Immature natural killer cell (primary cell): ENCODE results near the gene DLG2. TPM values are rescaled to one million over a fixed set of nuclear protein-coding genes. Genes with fewer than 3 reads are reported as not detected.
A peak's percentile ranks its signal among the peaks of the same experiment; 100 is the strongest.
"Not testable (repeated sequence)": the region's sequence is repeated elsewhere in the genome, so short reads cannot be mapped to it uniquely, and the experiment has no call there.

Experiments used
- DNase-seq, 3 donors: peaks; one replicate each; pipeline ENCODE4 v3.0.0; 2022; ENCODE audit warnings: mixed read lengths in 1 of 3
- H3K27ac Mint-ChIP-seq, 6 donors: one replicate each; pipeline ENCODE4 v1.8.0; 2020; ENCODE audit warnings: mixed read lengths in 6 of 6, mild to moderate bottlenecking in 5 of 6, inconsistent platforms in 4 of 6, moderate library complexity in 3 of 6
- H3K27me3 Mint-ChIP-seq, 3 donors: one replicate each; pipeline ENCODE4 v1.8.0; 2020 to 2021; ENCODE audit warnings: low read depth in 3 of 3, mild to moderate bottlenecking in 3 of 3, mixed read lengths in 3 of 3, moderate library complexity in 3 of 3, inconsistent platforms in 1 of 3
- H3K36me3 Mint-ChIP-seq, 3 donors: one replicate each; pipeline ENCODE4 v1.8.0; 2020; ENCODE audit warnings: mixed read lengths in 3 of 3, inconsistent platforms in 2 of 3, mild to moderate bottlenecking in 2 of 3
- H3K4me1 Mint-ChIP-seq, 2 donors: one replicate each; pipeline ENCODE4 v1.8.0; 2020; ENCODE audit warnings: inconsistent platforms in 2 of 2, mild to moderate bottlenecking in 2 of 2, mixed read lengths in 2 of 2, moderate library complexity in 1 of 2
- H3K4me3 Mint-ChIP-seq, 5 donors: one replicate each; pipeline ENCODE4 v1.8.0; 2020; ENCODE audit warnings: mild to moderate bottlenecking in 5 of 5, mixed read lengths in 5 of 5, inconsistent platforms in 3 of 5, moderate library complexity in 3 of 5
- H3K9me3 Mint-ChIP-seq, 6 donors: one replicate each; pipeline ENCODE4 v1.8.0; 2020; ENCODE audit warnings: mild to moderate bottlenecking in 6 of 6, mixed read lengths in 6 of 6, inconsistent platforms in 4 of 6, moderate library complexity in 3 of 6
- polyA plus RNA-seq, 3 donors: library from polyadenylated mRNA; unstranded; fragments of 300-500 nt; fragmentation: Illumina TruSeq; gene quantifications; one replicate each; pipeline ENCODE4 v1.2.3, GENCODE V29; 2021

Gene DLG2
- polyA plus RNA-seq: 1 to 10 TPM in 2 of 3 donors, under 1 TPM in 1; 0.57 to 1.9 (median 1.2) TPM

- Mint-ChIP-seq H3K9me3 (no peaks in the 10 kb centered on the region), H3K27ac (peak within 1 kb of the TSS; percentile 94 to 98 (median 96)), H3K4me3 (peak within 1 kb of the TSS; percentile 94 to 99 (median 97)), H3K36me3 (no peaks in the 10 kb centered on the region), H3K4me1 (peaks cover 40 to 41% of the 10 kb centered on the region in 2 donors), H3K27me3 (peaks cover 0 to 10% (median 8%) of the 10 kb centered on the region in 3 donors)
- peak in 1 of 3 donors; percentile 5 for DNase-seq
These were observed at the start of gene DLG2 for GRCh38 chr11:85627332-85627997. Gene DLG2, minus strand, starts transcription at chr11:85627344.

- Mint-ChIP-seq H3K27me3 (peaks cover 0 to 2% (median 2%) of the 10 kb centered on the region in 3 donors), H3K4me3 (no peak overlapping the region), H3K9me3 (no peaks in the 10 kb centered on the region), H3K36me3 (no peaks in the 10 kb centered on the region), H3K4me1 (no peaks in the 10 kb centered on the region), H3K27ac (no peak overlapping the region)
- no peak for DNase-seq
These were observed 46.2 kb upstream of the DLG2 start for GRCh38 chr11:85673393-85673792.

GRCh38 chr11:85672105-85672902 is 45.2 kb upstream of the DLG2 start:
- Mint-ChIP-seq H3K27ac (no peak overlapping the region), H3K27me3 (peaks cover 0 to 2% (median 0%) of the 10 kb centered on the region in 3 donors), H3K36me3 (no peaks in the 10 kb centered on the region), H3K9me3 (no peaks in the 10 kb centered on the region), H3K4me1 (no peaks in the 10 kb centered on the region), H3K4me3 (no peak overlapping the region)
- no peak for DNase-seq

- not testable (repeated sequence) for H3K27ac Mint-ChIP-seq, H3K27me3 Mint-ChIP-seq, H3K4me1 Mint-ChIP-seq
These were observed 44.0 kb upstream of the DLG2 start for GRCh38 chr11:85670949-85671663.

DNA sequence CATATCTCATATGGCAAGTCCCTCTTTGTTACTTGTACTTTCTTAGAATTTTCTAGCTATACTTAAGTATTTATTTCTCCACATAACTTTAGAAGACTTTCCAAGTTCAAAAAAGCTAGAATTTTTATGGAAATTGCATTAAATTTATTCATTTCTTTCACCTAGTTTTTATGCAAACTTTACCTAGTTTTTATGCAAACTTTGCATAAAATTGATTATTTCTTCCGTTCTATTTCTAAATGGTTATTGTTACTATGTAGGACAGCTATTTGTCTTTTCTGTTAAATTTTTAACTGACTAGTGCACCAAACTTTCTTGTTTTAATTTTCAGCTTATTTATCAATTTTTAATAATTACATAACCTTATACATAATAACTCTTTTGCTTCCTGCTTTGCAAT is 41.0 kb upstream of the DLG2 start:
- Mint-ChIP-seq H3K27me3 (peaks cover 13 to 19% (median 14%) of the 10 kb centered on the region in 3 donors), H3K4me1 (peaks cover 21 to 26% of the 10 kb centered on the region in 2 donors), H3K9me3 (no peaks in the 10 kb centered on the region), H3K27ac (no peak overlapping the region), H3K4me3 (no peak overlapping the region), H3K36me3 (no peaks in the 10 kb centered on the region)
- no peak for DNase-seq

More at GRCh38 chr11:85670949-85671663, 44.0 kb upstream of the DLG2 start:
- H3K9me3 Mint-ChIP-seq, H3K36me3 Mint-ChIP-seq, DNase-seq, H3K4me3 Mint-ChIP-seq: not testable (repeated sequence)

- peak overlapping the region in 1 of 5 donors; percentile 35 for H3K4me3 Mint-ChIP-seq
- H3K4me1 Mint-ChIP-seq: peaks cover 32 to 41% of the 10 kb centered on the region in 2 donors
- no peak for DNase-seq
- no peaks in the 10 kb centered on the region for H3K9me3 Mint-ChIP-seq
- peak overlapping the region in 1 of 6 donors; percentile 96 for H3K27ac Mint-ChIP-seq
- peaks cover 13 to 22% (median 14%) of the 10 kb centered on the region in 3 donors for H3K27me3 Mint-ChIP-seq
- no peaks in the 10 kb centered on the region for H3K36me3 Mint-ChIP-seq
These were observed 39.5 kb upstream of the DLG2 start for GRCh38 chr11:85666687-85667086.

DNA sequence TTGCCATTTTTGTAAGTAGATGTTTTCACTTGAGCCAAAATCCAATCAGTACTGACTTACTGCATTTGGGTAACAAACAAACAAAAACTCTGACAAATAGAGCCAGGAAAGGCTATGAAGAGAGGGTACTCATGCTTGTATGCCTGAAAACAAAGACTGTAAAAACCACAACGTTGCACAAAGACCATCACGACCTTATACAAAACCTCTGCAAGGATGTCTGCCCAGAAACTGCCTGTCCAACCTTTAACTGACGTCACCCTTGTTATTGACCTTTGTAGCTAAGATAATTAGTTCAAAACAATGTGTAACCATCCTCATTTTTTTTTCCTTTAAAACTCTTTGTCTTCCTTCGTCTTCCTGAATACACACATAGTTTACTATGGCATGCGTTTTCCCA is 38.6 kb upstream of the DLG2 start:
- DNase-seq: peak in 2 of 3 donors; percentile 12 to 29
- H3K27ac Mint-ChIP-seq: peak overlapping the region; percentile 96 to 100 (median 100)

DNA sequence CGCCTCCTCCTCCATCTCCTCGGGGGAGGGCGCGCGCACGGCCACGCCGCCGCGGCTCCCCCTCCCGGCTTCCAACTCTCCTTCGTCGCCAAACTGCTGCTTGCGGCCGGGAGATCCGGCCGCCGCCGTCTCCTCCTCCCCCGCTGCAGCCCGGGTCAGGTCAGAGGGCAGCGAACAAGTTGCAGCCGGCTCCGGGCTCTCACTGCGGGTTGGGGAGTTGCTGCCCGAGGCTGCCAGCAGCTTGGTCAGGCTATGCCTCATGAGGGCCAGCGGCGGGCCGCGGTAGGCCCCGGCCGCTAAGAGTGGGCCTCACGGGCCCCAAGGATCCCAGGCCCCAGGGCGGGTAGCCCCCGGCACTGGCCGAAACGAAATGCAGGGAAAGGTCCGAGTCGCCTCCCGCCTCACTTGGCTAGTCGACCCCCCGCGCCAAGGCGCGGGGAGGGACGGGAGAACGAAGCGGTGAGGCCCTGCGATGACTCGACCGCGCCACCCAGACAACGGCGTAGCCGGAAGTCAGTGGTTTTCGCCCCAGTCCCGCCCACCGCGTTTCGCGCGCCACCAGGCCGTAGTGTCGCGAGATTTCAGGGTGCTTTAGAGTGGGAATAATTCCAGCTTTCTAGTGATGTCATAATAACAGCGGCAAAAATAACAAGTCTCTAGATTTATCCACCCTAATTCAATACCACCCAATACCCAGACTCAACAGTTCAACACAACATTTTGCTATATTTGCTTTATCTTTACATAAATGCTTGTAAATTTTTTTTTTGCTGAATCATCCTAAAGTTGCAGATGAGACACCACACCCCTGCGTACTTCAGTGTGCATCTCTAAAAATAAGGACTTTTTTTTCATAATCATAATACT is 37.7 kb upstream of the DLG2 start, which contains the start of gene CREBZF:
CREBZF (minus strand) TSS at position 515 of the 867 bp plus-strand sequence; CDS start at position 261, 254 bp downstream.
- no peaks in the 10 kb centered on the region for H3K9me3 Mint-ChIP-seq
- H3K36me3 Mint-ChIP-seq: peaks cover 0 to 12% (median 6%) of the 10 kb centered on the region in 3 donors
- peak within 1 kb of the TSS; percentile 96 to 100 (median 99) for H3K4me3 Mint-ChIP-seq
- H3K27ac Mint-ChIP-seq: peak within 1 kb of the TSS; percentile 96 to 100 (median 100)
- peaks cover 13 to 22% (median 13%) of the 10 kb centered on the region in 3 donors for H3K27me3 Mint-ChIP-seq
- H3K4me1 Mint-ChIP-seq: peaks cover 49 to 59% of the 10 kb centered on the region in 2 donors
- DNase-seq: peak; percentile 95 to 96 (median 96)

More for the DNA sequence above, 38.6 kb upstream of the DLG2 start:
- H3K27me3 Mint-ChIP-seq: peaks cover 13 to 22% (median 13%) of the 10 kb centered on the region in 3 donors
- peaks cover 0 to 3% (median 0%) of the 10 kb centered on the region in 3 donors for H3K36me3 Mint-ChIP-seq
- H3K4me3 Mint-ChIP-seq: peak overlapping the region; percentile 61 to 100 (median 96)
- peaks cover 40 to 50% of the 10 kb centered on the region in 2 donors for H3K4me1 Mint-ChIP-seq
- H3K9me3 Mint-ChIP-seq: no peaks in the 10 kb centered on the region

- Mint-ChIP-seq H3K4me1 (peaks cover 54 to 68% of the 10 kb centered on the region in 2 donors), H3K4me3 (peak overlapping the region; percentile 96 to 100 (median 99)), H3K9me3 (no peaks in the 10 kb centered on the region), H3K36me3 (peaks cover 0 to 17% (median 8%) of the 10 kb centered on the region in 3 donors), H3K27me3 (peaks cover 13 to 22% (median 13%) of the 10 kb centered on the region in 3 donors), H3K27ac (peak overlapping the region; percentile 96 to 100 (median 100))
- peak; percentile 88 to 89 (median 88) for DNase-seq
These were observed 36.8 kb upstream of the DLG2 start for GRCh38 chr11:85663753-85664614.

GRCh38 chr11:85663080-85663752 is 36.1 kb upstream of the DLG2 start:
- Mint-ChIP-seq H3K36me3 (peaks cover 0 to 21% (median 8%) of the 10 kb centered on the region in 3 donors), H3K9me3 (no peaks in the 10 kb centered on the region), H3K4me3 (peak overlapping the region; percentile 96 to 100 (median 99)), H3K27me3 (peaks cover 13 to 22% (median 13%) of the 10 kb centered on the region in 3 donors), H3K27ac (peak overlapping the region; percentile 96 to 100 (median 100)), H3K4me1 (peaks cover 58 to 75% of the 10 kb centered on the region in 2 donors)
- peak in 1 of 3 donors; percentile 26 for DNase-seq

- Mint-ChIP-seq H3K4me3 (peak overlapping the region; percentile 71 to 100 (median 97)), H3K27ac (peak overlapping the region in 1 of 6 donors; percentile 48), H3K4me1 (peaks cover 58 to 81% of the 10 kb centered on the region in 2 donors), H3K9me3 (no peaks in the 10 kb centered on the region), H3K27me3 (peaks cover 13 to 20% (median 13%) of the 10 kb centered on the region in 3 donors), H3K36me3 (peaks cover 0 to 23% (median 8%) of the 10 kb centered on the region in 3 donors)
- no peak for DNase-seq
These were observed 35.0 kb upstream of the DLG2 start for GRCh38 chr11:85661972-85662664.
